Fibroblast of pulmonary artery (primary cell): Measurements from ENCODE around the gene EEFSEC.

ENCODE experiments used
- DNase-seq: peaks from one replicate; pipeline ENCODE4 v3.0.0-alpha.2; 2010; ENCODE audit warnings: low read depth
- H3K4me3 ChIP-seq: replicated peaks from 2 replicates; pipeline ENCODE4 v1.5.1; 2011; ENCODE audit warnings: low read depth, mild to moderate bottlenecking, control low read depth, low read length, moderate library complexity
- TF ChIP-seq, protein P1 (sequence below): IDR thresholded peaks from 2 replicates; pipeline ENCODE4 v1.5.1; 2011; ENCODE audit warnings: mild to moderate bottlenecking, control low read depth, low read length, inconsistent platforms; ENCODE audit errors: missing control alignments

The EEFSEC gene

DNA sequence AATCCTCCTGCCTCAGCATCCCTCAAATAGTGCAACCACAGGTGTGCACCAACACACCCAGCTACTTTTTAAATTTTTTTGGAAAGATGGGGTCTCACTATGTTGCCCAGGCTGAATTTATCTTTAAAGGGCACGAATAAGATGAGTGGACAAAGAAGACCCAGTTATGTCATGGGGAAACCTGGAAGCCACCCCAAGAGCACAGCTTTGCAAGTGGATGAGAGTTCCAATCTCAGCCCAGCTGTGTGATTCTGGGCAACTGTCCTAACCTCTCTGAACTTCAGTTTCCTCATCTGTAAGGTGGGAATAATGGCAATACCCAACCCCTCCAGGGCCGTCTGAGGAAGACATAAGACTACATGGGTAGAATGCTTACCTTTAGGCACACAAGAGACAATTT is 281.2 kb downstream of the EEFSEC start:
- no peak overlapping the region for H3K4me3 ChIP-seq
- TF ChIP-seq, protein P1, sequence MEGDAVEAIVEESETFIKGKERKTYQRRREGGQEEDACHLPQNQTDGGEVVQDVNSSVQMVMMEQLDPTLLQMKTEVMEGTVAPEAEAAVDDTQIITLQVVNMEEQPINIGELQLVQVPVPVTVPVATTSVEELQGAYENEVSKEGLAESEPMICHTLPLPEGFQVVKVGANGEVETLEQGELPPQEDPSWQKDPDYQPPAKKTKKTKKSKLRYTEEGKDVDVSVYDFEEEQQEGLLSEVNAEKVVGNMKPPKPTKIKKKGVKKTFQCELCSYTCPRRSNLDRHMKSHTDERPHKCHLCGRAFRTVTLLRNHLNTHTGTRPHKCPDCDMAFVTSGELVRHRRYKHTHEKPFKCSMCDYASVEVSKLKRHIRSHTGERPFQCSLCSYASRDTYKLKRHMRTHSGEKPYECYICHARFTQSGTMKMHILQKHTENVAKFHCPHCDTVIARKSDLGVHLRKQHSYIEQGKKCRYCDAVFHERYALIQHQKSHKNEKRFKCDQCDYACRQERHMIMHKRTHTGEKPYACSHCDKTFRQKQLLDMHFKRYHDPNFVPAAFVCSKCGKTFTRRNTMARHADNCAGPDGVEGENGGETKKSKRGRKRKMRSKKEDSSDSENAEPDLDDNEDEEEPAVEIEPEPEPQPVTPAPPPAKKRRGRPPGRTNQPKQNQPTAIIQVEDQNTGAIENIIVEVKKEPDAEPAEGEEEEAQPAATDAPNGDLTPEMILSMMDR: no peak
- DNase-seq: no peak

DNA sequence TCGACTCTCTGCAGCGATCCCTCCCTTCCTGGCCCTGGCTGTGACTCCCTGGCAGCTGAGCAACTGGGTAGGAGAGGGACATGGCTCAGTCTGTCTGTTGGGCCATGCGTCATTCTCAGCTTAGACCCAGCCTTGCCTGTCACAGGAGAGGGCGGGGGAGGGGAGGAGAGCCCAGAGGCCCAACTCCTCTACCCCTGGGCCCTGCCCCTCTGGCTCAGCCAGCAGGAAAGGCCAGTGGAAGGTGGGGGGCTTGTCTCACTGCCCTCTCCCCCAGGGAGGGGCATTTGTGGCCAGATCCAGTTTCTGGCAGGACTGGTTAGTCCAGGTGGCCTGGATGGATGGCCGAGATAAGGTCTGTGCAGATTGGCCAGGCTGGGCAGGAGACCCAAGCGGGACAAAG is 281.8 kb downstream of the EEFSEC start:
- H3K4me3 ChIP-seq: no peak overlapping the region
- TF ChIP-seq, protein P1: no peak

DNA sequence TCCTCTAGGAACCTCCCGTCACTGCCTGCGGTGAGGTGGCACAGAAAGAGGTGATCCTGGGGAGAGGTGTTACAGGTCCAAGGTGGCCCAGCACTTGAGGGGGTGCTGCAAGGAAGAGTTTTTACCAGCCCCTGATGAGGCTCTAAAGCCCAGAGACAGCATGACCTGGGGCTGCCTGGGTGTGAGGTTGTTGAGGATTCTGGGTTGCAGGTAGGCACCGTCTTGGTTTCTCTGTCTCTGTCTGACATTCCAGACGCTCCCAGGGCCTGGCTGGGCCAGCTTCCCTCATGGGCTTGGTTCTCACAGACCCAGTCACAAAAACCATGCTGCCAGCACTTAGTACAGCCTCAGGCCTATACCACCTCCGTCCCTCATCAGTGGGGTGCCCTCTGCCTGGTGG is 282.3 kb downstream of the EEFSEC start:
- TF ChIP-seq, protein P1: no peak
- no peak overlapping the region for H3K4me3 ChIP-seq
- DNase-seq: no peak

More for the DNA sequence above, 281.8 kb downstream of the EEFSEC start:
- no peak for DNase-seq

DNA sequence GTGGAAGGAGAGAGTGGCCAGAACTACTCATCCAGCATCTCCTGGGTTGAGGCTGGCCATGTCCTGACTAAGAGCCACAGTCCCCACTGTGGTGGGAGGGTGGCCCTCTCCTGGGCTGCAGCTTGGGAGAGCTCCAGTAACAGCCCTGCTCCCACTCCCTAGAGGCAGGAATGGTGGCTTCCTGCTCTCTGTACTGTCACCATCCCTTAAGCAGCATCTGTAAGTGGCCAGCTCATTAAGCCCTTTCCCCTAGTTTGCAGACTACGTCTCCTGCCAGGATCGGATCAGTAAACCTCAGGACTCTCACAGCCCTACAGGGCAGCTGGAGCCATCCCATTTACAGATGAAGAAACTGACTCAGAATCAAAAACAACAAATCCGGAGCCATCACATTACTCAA is 282.9 kb downstream of the EEFSEC start:
- DNase-seq: no peak
- H3K4me3 ChIP-seq: no peak overlapping the region
- TF ChIP-seq, protein P1: no peak

DNA sequence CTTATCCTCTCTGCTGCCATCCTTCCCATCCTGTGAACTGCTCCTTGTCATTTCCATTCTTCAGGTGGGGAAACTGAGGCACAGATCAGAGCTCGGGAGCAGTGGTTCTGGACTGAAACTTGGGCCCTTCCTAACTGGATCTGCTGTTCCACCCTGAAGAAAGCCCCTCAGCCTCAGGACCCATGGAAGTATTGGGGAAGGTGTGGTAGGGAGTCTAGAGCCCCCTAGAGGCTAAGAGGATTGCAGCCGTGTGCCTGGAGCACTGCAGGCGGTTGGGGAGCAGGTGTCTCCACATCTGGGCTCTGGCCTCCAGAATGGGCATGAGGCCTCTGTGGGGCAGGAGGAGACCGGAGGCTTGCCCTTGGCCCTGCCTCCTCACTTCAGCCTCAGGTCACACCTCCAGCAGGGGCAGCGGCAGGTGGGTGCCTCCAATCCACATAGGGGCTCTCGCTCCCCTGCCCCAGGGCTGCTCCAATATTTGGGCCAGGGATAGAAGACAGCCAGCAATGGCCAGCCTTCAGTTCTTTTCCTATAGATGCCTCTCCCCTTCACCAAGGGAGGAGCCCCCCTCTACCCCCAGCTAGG is 285.3 kb downstream of the EEFSEC start:
- no peak overlapping the region for H3K4me3 ChIP-seq
- no peak for DNase-seq
- TF ChIP-seq, protein P1: peak; percentile 43

DNA sequence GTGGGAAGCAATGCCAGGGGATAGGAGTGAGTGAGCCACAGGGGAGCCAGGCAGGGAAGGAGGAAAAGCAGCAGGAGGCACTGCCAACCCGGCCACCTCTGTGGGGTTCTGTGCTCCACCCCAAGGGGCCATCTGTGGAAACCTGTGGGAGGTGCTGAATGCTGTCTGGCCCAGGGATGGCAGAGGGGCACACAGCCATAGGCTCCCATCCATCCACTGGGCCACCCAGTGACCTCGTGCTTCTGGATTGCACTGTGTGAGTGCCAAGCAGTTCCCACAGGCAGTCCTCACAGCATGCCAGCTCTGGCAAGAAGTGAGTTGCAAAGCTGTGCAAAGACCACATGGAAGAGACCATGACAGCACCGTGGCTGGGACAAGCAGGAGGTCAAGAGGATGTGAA is 285.9 kb downstream of the EEFSEC start:
- TF ChIP-seq, protein P1: no peak
- no peak overlapping the region for H3K4me3 ChIP-seq
- DNase-seq: peak; percentile 23

DNA sequence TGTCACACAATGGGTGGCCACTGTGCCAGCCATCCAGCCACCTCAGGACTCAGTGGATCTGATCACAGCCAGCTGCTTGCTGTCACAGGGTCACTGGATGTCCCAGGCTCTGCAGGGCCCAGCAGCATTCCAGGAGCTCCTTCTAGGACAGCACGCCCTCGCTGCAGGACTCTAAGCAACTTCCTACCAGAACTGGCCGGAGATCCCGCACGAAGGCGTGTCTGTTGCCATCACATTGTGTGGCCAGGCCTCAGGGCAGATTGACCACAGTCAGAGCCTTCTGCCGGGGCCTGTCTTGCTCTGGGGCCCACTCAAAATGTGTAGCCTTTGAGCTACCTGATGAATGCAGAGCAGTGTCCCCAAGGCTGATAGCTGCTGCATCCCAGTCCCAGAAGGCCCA is 288.8 kb downstream of the EEFSEC start:
- DNase-seq: no peak
- TF ChIP-seq, protein P1: no peak
- no peak overlapping the region for H3K4me3 ChIP-seq
